Activated CD8-positive, alpha-beta memory T cell treated with anti-CD3 and anti-CD28 coated beads, Interleukin-2, amount 50 U/mL, for 24 hours (primary cell): Measurements from ENCODE around the gene GON4L.
"Not testable (repeated sequence)": the region's sequence is repeated elsewhere in the genome, so short reads cannot be mapped to it uniquely, and the experiment has no call there.

Experiments used
- DNase-seq: peaks from one replicate; pipeline ENCODE4 v3.0.0-alpha.2; 2020; ENCODE audit errors: extremely low read depth

Gene GON4L

DNA sequence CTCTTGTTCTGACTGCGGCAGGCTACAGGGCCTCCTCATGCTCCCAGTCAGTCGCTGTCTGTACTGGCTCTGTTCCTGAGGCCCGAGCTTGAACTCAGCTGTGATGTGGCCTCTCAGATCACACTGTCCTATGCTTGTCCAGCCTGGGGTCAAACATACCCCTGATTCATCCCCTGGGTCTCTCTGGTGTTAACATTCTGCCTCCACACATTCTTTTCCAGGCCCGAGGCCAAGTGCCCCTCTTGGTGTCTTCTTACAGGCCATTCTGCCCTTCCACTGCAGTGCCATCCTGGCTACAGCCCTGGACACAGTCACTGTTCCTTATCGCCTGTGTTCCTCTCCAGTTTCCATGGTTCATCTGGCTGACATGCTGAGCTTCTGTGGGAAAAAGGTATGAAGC is 108.9 kb downstream of the GON4L start:
- DNase-seq: not testable (repeated sequence)

DNA sequence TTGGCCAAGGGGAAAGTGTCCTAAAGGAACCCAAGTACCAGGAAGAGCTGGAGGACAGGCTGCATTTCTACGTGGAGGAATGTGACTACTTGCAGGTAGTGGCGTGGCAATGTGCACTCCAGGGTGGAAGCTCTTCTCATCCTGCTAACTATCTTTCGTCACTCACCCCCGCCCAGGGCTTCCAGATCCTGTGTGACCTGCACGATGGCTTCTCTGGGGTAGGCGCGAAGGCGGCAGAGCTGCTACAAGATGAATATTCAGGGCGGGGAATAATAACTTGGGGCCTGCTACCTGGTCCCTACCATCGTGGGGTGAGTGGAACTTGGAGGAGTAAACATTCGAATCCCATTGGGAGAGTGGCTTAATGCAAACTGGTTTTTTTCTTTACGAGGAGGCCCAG is 109.4 kb downstream of the GON4L start:
- not testable (repeated sequence) for DNase-seq

DNA sequence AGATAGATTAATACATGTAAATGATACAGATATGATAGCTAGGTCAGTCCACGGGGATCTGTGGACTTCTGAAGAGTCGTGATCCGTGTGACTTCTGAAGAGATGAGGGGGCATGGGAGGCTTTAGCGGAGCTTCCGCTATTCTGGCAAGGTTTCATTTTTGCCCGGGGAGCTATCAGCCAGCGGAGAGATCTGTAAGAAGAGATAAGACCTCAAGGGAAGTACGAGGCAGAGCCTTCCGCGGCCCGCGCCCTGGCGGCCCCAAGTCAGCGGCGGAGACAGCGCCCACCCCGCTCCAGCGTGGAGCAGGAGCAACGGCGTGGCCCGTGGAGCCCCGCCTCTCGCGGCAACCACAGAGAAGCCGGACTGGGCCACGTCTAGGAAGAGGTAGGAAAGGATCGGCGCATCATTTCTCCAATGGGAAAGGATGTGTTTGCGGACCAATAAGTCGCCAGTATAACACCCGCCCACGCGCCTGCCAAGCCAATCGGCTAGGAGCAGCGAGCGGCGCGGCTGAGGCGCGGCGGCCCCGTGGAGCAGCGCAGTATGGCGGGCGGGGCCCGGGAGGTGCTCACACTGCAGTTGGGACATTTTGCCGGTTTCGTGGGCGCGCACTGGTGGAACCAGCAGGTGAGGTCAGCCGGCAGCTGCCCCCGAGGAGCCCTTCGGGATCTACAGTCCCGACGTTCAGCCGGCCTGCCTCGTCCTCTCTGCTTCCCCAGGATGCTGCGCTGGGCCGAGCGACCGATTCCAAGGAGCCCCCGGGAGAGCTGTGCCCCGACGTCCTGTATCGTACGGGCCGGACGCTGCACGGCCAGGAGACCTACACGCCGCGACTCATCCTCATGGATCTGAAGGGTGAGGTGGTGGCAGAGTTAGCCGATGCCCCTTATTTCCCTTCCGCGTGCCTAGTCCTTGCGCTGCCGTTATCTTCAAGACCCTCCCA is 111.5 kb downstream of the GON4L start:
- DNase-seq: peak; percentile 95

DNA sequence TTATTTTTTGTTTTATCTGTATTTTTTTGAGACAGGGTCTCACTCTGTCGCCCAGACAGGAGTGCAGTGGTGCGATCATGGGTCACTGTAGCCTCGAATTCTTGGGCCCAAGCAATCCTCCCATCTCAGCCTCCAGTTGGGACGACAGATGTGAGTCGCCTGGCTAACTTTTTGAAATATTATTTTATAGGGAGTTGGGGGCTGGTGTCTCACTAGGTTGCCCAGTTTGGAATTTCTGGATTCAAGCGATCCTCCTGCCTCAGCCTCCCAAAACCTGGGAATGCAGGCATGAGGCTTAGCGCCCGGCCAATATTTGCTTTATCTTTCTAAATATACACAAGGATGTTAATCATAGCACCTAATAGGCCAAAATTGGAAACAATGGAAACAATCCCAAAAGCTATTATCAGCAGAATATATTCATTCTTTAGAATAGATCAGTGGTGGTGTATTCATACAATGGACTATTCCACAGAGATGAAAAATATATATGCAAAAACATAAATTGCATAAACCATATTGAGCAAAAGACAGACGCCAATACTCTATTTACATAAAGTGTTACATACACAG is 112.2 kb downstream of the GON4L start:
- no peak for DNase-seq

DNA sequence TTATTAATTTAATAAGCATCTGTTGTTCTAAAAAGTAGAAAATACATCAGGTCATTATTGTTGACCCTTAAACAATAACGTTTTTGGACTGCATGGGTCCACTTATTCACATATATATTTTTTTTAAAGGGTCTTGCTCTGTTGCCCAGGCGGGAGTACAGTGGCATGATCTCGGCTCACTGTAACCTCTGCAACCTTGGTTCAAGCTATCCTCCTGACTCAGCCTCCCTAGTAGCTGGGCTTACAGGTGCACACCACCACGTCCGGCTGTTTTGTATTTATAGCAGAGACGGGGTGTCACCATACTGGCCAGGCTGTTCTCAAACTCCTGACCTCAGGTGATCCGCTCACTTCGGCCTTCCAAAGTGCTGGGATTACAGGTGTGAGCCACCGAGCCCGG is 115.1 kb downstream of the GON4L start:
- DNase-seq: no peak

DNA sequence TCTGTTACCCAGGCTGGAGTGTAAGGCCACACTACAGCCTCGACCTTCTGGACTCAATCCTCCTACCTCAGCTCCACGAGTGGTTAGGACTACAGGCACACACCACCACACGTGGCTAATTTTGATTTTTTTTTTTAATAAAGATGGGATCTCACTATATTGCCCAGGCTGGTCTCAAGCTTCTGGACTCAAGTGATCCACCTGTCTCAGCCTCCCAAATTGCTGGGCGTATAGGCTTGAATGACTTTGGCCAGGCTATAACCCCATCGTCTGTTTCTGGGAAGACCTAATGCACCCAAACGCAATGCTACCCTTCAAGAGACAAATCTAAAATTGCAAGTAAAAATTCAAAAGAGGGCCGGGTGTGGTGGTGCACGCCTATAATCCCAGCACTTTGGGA is 116.0 kb downstream of the GON4L start:
- no peak for DNase-seq

DNA sequence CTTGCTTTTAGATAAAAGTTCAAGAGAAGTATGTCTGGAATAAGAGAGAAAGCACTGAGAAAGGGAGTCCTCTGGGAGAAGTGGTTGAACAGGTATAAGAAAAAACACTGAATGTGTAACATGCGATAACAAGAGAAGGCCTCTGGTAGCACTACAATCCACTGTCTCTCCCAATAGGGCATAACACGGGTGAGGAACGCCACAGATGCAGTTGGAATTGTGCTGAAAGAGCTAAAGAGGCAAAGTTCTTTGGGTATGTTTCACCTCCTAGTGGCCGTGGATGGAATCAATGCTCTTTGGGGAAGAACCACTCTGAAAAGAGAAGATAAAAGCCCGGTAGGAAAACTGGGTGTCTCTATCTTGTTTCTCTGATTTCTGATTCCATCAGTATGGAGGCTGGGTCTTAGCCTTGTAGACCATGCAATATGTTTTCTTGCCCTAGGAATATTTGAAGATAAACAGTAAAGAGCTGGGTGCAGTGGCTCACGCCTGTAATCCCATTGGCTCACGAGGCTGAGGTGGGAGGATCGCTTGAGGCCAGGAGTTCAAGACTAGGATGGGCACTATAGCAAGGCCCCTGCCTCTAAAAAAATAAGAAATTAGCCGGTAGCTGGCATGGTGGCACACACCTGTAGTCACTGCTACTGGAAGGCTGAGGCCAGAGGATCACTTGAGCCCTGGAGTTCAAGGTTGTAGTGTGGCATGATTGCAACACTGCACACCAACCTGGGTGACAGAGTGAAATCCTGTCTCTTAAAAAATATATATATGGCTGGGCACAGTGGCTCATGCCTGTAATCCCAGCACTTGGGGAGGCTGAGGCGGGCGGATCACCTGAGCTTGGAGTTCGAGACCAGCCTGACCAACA is 127.7 kb downstream of the GON4L start:
- no peak for DNase-seq

DNA sequence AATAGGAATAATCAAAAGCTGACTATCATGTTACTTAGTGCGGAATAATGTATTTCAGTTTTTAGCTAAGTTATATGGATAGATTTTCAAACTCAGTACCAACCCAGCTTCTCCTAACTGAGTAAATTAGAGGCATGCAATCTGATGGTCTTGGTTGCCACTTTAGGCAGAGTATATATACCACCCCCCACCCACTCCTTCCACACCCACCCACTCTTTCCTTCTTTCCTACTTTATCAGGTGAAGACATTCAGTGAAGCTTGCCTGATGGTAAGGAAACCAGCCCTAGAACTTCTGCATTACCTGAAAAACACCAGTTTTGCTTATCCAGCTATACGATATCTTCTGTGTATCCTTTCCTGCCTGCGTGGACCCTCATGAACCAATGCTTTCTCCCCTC is 131.9 kb downstream of the GON4L start:
- DNase-seq: no peak

DNA sequence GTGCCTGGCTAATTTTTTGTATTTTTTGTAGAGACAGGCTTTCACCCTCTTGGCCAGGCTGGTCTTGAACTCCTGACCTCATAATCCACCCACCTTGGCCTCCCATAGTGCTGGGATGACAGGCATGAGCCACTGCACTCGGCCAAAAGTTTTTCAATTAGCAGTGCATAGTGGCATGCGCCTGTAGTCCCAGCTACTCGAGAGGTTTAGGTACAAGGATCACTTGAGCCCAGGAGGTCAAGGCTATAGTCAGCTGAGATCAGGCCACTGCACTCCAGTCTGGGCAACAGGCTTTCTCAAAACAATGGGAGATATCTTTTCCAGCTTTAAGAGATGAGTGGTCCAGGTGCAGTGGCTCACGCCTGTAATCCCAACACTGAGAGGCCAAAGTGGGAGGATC is 137.3 kb downstream of the GON4L start:
- no peak for DNase-seq

DNA sequence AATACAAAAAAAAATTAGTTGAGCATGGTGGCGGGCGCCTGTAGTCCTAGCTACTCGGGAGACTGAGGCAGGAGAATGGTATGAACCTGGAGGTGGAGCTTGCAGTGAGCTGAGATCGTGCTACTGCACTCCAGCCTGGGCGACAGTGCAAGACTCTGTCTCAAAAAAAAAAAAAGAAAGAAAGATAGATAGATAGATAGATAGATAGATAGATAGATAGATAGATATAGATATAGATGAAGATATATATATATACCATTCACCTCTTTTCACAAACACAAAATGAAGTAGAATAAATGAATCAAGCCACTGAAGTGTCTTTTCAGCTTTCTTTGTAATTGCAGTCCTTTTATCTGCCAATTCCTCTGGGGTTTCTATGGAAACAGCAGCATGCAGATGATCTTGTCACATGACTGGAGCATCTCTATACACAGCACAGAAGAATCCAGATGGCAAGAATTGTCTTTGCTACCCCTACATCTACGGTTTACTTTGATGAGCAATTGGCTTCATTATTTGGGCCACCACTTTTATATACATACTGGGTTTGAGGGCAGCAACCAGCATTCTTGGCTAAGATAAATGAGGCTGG is 138.4 kb downstream of the GON4L start:
- not testable (repeated sequence) for DNase-seq

DNA sequence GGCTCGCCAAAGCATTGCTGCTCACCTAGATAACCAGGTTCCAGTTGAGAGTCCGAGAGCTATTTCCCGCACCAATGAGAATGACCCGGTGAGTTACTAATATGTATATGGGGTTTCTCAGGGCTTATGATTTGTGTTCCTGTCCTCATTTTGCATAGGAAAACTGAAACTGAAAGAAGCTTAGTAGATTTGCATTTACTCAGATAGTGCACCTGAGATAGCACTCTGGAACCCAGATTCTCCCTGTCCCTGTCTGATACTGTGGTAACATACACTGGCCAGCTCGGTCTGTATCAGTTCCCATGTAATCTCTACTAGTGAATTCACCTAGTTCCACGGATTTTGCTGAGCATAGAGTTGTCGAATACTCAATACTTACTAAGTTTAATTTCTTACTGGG is 140.0 kb downstream of the GON4L start:
- no peak for DNase-seq

DNA sequence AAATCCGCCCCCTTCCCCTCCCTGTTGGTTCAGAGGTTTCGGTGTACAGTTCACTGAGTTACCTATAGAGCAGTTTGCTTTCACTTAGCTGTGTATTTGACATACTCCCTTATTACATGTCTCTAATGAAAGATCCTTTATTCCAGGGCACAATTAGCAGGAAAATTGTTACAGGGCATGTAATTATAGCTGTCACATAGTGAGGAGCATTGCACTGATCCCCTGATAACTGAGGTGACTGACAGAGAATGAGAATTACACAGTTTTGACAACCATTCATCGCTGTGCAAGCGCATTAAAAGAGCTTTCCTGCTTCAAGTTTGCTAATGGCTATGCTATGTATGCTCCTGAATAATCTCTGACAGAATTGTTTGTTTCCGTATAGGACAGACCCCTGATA is 141.2 kb downstream of the GON4L start:
- no peak for DNase-seq

DNA sequence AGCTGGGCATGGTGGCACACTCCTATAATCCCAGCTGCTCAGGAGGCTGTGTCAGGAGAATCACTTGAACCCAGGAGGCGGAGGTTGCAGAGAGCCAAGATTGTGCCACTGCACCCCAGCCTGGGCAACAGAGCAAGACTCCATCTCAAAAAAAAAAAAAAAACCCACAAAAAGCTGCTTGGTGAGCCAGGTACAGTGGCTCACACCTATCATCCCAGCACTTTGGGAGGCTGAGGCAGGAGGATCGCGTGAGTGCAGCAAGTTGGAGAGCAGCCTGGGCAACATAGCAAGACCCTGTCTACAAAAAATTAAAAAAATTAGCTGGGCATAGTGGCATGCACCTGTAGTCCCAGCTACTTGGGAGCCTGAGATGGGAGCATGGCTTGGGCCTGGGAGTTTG is 142.0 kb downstream of the GON4L start:
- DNase-seq: not testable (repeated sequence)

DNA sequence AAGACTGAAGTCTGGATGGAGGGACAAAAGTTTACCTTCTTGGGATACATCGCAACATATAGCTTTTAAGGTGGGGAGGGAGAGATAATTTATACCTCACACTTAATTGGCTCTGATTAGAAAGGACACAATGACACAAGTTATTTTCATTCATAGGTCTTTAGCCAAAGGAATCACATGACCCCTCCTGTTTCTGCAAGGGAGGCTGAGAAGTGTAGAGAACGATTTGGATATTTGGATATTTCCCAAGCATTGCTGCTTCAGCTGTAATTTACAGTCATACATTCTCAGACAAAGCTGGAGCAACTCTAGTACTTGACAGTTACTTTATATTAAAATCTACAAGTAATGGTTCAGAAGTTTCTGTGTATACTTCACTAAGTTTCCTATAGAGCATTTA is 143.9 kb downstream of the GON4L start:
- no peak for DNase-seq

DNA sequence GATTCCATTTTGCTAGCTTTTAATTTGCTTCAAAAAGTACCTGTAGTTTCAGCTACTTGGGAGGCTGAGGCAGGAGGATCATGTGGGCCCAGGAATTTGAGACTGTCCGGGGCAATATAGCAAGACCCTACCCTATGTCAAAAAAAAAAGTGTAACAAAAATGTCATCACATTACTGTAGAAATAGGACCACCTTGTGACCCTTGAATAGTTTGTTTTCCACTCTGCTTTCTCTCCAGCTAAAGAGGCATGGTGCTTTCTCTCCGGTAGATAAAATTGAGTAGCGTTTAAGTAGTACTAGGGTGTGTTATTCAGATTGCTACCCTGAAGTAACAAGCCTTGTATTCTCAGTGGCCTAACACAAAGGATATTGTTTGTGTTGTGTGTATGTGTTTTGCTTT is 144.4 kb downstream of the GON4L start:
- not testable (repeated sequence) for DNase-seq

DNA sequence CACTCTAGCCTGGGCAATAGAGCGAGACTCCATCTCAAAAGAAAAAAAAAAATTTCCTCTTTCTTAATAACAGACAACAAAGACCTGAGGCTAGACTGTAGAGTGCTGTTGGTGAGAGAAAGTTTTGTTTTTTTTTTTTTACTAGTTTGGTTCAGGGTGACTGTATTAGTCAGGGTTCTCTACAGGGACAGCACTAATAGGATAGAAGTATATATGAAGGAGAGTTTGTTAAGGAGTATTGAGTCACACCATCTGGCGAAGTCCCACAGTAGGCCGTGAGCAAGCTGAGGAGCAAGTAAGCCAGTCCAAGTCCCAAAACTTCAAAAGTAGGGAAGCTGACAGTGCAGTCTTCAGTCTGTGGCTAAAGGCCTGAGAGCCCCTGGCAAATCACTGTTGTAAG is 145.6 kb downstream of the GON4L start:
- DNase-seq: not testable (repeated sequence)

DNA sequence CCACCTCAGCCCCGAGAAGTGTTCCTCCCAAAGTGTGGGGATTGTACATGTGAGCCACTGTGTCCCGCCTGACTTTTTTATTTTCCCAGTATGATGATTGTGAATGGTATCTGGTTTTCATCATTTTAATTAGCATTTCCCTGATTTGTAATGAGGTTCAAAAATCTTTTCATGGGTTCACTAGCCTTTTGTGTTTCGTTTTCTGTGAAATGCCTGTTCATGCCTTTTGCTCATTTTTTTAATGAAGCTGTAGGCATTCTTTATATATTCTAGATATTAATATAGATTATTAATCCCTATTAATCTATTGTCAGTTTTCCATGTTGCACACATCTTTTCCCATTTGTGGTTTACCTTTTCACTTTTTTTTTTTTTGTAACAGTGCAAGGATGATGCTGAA is 147.6 kb downstream of the GON4L start:
- no peak for DNase-seq

DNA sequence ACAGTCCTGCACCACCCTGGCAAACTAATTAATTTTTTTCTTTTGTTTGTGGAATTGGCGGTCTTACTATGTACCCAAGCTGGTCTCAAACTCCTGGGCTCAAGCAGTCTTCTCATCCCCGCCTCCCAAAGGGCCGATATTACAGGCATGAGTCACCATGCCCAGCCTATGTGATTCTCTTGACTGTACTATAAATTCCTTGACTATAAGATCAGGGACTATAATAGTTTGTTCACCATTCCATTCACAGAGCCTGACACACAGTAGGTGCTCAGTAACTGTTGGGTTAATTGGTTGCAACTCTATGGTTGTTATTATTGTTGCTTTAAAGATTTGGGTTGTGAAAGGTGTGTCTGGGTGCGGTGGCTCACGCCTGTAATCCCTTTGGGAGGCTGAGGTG is 150.9 kb downstream of the GON4L start:
- DNase-seq: no peak

DNA sequence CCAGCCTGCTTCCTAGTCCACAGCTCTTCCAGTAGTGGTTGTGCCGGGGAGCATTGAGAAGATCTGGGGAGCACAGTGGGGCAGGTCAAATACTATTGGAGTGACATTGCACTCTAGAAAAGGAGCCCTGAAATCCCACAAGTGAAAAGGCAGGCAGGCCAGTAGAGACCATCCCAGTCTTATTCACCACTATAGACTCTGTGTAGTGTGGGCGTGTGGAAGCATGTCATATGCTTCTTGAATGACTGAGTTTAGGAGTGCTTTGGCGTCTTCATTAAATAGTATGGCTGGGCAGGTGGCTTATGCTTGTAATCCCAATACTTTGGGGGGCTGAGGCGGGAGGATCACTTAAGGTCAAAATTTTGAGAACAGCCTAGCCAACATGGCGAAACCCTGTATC is 152.6 kb downstream of the GON4L start:
- DNase-seq: not testable (repeated sequence)

DNA sequence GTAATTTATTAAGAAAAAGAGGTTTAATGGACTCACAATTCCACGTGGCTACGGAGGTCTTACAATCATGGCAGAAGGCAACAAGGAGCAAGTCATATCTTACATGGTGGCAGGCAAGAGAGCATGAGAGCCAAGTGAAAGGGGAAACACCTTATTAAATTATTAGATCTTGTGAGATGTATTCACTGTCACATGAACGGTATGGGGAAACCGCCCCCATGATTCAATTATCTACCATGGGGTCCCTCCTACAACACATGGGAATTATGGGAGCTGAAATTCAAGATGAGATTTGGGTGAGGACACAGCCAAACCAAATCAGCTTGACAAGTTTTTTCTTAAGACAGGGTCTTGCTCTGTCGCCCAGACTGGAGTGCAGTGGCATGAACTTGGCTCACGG is 153.8 kb downstream of the GON4L start:
- DNase-seq: no peak

DNA sequence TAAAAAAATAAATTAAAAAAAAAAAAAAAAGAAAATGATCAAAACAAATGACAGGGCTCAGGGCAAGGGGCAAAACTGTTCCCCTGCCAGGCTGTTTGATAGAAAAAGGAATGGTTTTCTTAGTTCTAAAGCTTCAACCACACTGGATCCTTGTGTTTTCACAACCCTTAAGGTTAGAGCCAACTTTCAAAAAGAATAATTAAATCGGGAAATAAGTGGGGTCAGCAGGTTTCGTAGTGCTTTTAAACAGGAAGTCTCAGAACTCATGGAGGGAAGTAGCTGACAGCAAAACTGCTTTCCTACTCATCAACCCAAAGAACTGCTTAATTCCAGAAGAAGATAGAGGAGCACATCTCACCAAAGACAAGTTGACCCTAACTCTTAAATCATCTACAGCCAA is 155.3 kb downstream of the GON4L start:
- DNase-seq: not testable (repeated sequence)
